IPS DF 6.9 (cell line): ENCODE measurements around the gene VAV2.

Source experiments
- DNase-seq: peaks from one replicate; pipeline ENCODE4 v3.0.0-alpha.2; 2013; ENCODE audit warnings: low read depth, low spot score
- H3K27ac ChIP-seq: one replicate; pipeline ENCODE4 v1.5.1; 2013; ENCODE audit warnings: low read length, control low read depth
- H3K27me3 ChIP-seq: 2 replicates; pipeline ENCODE4 v1.6.1; 2013; ENCODE audit warnings: mild to moderate bottlenecking, low read length; ENCODE audit not compliant: control insufficient read depth, insufficient read depth
- H3K36me3 ChIP-seq: 2 replicates; pipeline ENCODE4 v1.6.1; 2013; ENCODE audit warnings: low read length; ENCODE audit not compliant: control insufficient read depth, insufficient read depth
- H3K4me1 ChIP-seq: 2 replicates; pipeline ENCODE4 v1.6.1; 2013; ENCODE audit warnings: low read length; ENCODE audit not compliant: control insufficient read depth, insufficient read depth
- H3K4me3 ChIP-seq: 2 replicates; pipeline ENCODE4 v1.5.1; 2013; ENCODE audit warnings: mild to moderate bottlenecking, low read length
- H3K9me3 ChIP-seq: 2 replicates; pipeline ENCODE4 v1.6.1; 2013; ENCODE audit warnings: low read length, inconsistent platforms; ENCODE audit not compliant: control insufficient read depth, insufficient read depth
- WGBS: extraction: QIAGEN DNeasy Blood & Tissue Kit; methylation state at CpG from one replicate; pipeline ENCODE4 v1.1.7; 2013; ENCODE audit warnings: mixed read lengths, missing lambda C conversion rate; ENCODE audit not compliant: insufficient read length, insufficient coverage; 5-methylcytosine and 5-hydroxymethylcytosine counted together

The VAV2 gene

DNA sequence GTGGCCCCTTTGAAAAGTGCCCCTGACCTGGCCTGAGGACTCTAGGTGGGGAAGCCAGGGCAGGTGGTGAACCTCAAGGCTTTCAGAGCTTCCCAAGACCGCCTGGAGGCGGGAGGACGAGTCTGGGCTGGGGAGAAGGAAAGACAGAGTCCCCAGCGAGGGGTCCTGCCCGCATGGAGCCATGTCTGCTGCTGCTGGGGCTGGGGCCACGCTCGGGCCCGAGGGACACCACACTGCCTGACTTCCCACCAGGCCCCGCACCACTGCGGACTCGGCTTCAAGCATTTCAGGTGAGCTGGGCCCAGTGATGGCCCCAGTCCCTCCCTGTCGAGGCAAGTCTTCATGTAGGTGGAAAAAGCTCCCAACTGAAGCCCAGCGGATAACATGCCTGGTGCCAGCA lies 191.9 kb downstream of the VAV2 start:
- H3K36me3 ChIP-seq: no peaks in the 10 kb centered on the region; the same call in 1 of the 2 replicates
- no CpG with 5 or more reads among the region's 13 CpGs for WGBS
- H3K9me3 ChIP-seq: no peaks in the 10 kb centered on the region
- DNase-seq: no peak
- no peak overlapping the region for H3K4me3 ChIP-seq
- no peaks in the 10 kb centered on the region for H3K27me3 ChIP-seq
- H3K4me1 ChIP-seq: no peaks in the 10 kb centered on the region
- no peak overlapping the region for H3K27ac ChIP-seq

DNA sequence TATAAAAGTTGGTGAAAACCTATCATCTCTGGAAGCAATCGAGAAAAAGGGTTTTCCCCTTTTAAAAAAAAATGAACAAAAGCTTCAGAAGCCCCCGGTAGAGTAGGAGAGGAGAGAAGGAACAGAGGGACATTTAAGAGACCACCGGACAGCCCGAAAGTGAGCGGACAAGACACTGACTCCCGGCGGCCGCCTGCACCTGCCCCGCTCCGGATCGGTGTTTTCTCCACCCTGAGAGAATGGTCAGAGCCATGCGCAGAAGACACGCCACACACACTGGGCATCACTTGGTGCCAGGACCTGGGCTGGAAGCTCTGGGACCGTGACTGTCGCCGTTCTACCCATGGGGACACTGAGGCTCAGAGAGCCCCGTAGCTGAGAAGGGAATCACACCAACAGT lies 192.4 kb downstream of the VAV2 start:
- Histone ChIP-seq H3K27ac (no peak overlapping the region), H3K4me1 (no peaks in the 10 kb centered on the region), H3K9me3 (no peaks in the 10 kb centered on the region), H3K27me3 (no peaks in the 10 kb centered on the region), H3K36me3 (no peaks in the 10 kb centered on the region; the same call in 1 of the 2 replicates), H3K4me3 (no peak overlapping the region)
- DNase-seq: no peak
- no CpG with 5 or more reads among the region's 17 CpGs for WGBS

- no peak overlapping the region for H3K27ac ChIP-seq
- no peaks in the 10 kb centered on the region; the same call in 1 of the 2 replicates for H3K36me3 ChIP-seq
- H3K27me3 ChIP-seq: no peaks in the 10 kb centered on the region
- H3K4me3 ChIP-seq: no peak overlapping the region
- H3K4me1 ChIP-seq: no peaks in the 10 kb centered on the region
- no CpG with 5 or more reads among the region's 11 CpGs for WGBS
- no peaks in the 10 kb centered on the region for H3K9me3 ChIP-seq
- DNase-seq: no peak
Observed at GRCh38 chr9:133799106-133799505, 193.0 kb downstream of the VAV2 start.

DNA sequence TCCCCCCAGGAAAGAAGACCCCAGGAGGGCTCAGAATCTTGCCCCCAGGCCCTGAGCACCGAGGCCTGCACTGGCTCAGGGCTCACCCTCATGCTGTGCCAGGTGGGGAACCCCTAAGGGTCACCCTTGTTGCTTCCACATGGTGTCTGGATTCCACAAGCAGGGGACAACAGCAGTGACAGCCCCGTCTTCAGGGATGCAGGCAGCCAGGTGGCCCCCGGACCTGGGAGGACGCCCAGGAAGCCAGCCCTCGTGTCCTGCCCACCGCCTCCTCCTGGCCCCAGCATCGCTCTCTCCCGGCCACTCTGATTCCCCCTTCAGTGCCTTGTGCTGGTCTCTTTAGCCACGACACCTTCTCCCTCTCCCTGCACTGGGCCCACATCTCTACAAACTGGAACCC lies 194.0 kb downstream of the VAV2 start:
- Histone ChIP-seq H3K36me3 (peaks cover 3% of the 10 kb centered on the region; the same call in 1 of the 2 replicates), H3K27ac (no peak overlapping the region), H3K4me1 (0 out of 2 replicates have a peak, but pooled peaks cover 1% of the 10 kb centered on the region), H3K9me3 (no peaks in the 10 kb centered on the region), H3K27me3 (no peaks in the 10 kb centered on the region), H3K4me3 (no peak overlapping the region)
- no CpG with 5 or more reads among the region's 9 CpGs for WGBS
- DNase-seq: no peak

GRCh38 chr9:133797406-133798105 lies 194.6 kb downstream of the VAV2 start:
- no peak for DNase-seq
- Histone ChIP-seq H3K36me3 (peaks cover 3% of the 10 kb centered on the region; the same call in 1 of the 2 replicates), H3K4me1 (0 out of 2 replicates have a peak, but pooled peaks cover 1% of the 10 kb centered on the region), H3K9me3 (no peaks in the 10 kb centered on the region), H3K27me3 (no peaks in the 10 kb centered on the region), H3K27ac (no peak overlapping the region), H3K4me3 (no peak overlapping the region)
- no CpG with 5 or more reads among the region's 22 CpGs for WGBS

DNA sequence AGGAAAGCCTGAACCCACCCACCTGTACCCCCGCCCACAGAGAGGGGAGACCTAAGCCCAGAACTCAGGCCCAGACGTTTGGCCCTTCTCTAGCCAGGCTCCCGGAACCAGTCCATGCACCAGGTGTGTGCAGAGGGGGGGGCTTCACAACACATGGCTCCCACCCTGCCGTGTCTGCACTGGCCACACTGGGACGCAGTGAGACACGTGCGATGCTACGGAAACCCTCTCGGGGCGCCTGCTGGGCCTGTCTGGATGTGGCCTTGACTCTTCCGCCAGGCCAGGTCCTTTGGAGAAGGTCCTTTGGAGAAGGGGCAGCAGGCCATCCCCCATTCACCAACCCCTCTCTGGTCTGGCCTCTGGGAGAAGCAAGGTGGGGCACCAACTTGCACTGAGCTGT lies 195.6 kb downstream of the VAV2 start:
- H3K9me3 ChIP-seq: no peaks in the 10 kb centered on the region
- H3K27me3 ChIP-seq: no peaks in the 10 kb centered on the region
- peaks cover 3% of the 10 kb centered on the region; the same call in 1 of the 2 replicates for H3K36me3 ChIP-seq
- no peak for DNase-seq
- WGBS: no CpG with 5 or more reads among the region's 11 CpGs
- no peak overlapping the region for H3K27ac ChIP-seq
- 0 out of 2 replicates have a peak, but pooled peaks cover 1% of the 10 kb centered on the region for H3K4me1 ChIP-seq
- no peak overlapping the region for H3K4me3 ChIP-seq

DNA sequence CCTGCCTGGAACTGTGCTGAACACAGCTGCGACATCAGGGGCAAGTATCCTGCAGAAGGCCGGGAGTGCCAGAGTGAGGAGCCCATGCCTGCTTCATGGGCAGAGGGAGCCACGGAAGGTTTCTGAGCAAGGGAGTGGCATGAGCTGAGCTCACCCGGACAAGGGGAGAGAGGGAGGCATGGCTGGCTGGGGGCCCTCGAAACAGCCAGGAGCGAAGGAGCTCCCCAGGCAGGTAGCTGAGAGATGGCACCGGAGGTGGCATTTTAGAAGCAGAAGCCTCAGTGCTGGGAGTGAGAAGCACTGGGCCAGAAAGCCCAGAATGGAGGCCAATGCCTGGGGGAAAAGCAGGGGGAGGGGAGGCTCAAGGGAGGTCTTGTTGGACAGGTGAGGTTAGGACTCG lies 197.1 kb downstream of the VAV2 start:
- no peak for DNase-seq
- Histone ChIP-seq H3K4me3 (no peak overlapping the region), H3K36me3 (peaks cover 3% of the 10 kb centered on the region; the same call in 1 of the 2 replicates), H3K9me3 (no peaks in the 10 kb centered on the region), H3K4me1 (0 out of 2 replicates have a peak, but pooled peaks cover 1% of the 10 kb centered on the region), H3K27ac (no peak overlapping the region), H3K27me3 (no peaks in the 10 kb centered on the region)
- WGBS: no CpG with 5 or more reads among the region's 8 CpGs

- no peaks in the 10 kb centered on the region for H3K27me3 ChIP-seq
- no peak overlapping the region for H3K4me3 ChIP-seq
- 0 out of 2 replicates have a peak, but pooled peaks cover 1% of the 10 kb centered on the region for H3K4me1 ChIP-seq
- no peaks in the 10 kb centered on the region for H3K9me3 ChIP-seq
- peaks cover 3% of the 10 kb centered on the region; the same call in 1 of the 2 replicates for H3K36me3 ChIP-seq
- no peak for DNase-seq
- no CpG with 5 or more reads among the region's 27 CpGs for WGBS
- H3K27ac ChIP-seq: no peak overlapping the region
Observed at GRCh38 chr9:133794016-133794760, 197.9 kb downstream of the VAV2 start.

DNA sequence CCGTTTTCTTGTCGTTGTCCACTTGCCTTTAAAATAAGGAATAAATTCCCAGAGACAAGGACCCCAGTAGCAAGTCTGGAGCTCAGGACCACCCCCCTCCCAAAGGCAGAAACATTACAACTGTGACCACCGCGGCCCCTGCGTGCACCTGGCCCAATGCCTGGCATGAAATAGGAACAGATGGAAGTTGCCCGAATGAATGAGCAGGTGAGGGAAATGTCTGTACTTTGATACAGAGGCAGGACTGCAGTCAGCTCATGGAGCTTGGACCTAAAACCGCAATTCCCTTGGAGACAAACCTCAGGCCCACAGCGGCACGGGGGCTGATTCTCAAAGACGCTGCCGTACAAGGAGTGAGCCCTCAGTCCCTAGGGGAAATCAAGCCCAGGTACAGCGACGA lies 198.7 kb downstream of the VAV2 start:
- no peak overlapping the region for H3K4me3 ChIP-seq
- no peaks in the 10 kb centered on the region for H3K27me3 ChIP-seq
- DNase-seq: no peak
- no peaks in the 10 kb centered on the region for H3K9me3 ChIP-seq
- no peak overlapping the region for H3K27ac ChIP-seq
- WGBS: no CpG with 5 or more reads among the region's 13 CpGs
- 0 out of 2 replicates have a peak, but pooled peaks cover 1% of the 10 kb centered on the region for H3K4me1 ChIP-seq
- H3K36me3 ChIP-seq: peaks cover 3% of the 10 kb centered on the region; the same call in 1 of the 2 replicates

- Histone ChIP-seq H3K4me3 (no peak overlapping the region), H3K27ac (no peak overlapping the region), H3K9me3 (no peaks in the 10 kb centered on the region), H3K4me1 (peaks cover 1% of the 10 kb centered on the region; the same call in 1 of the 2 replicates), H3K36me3 (peaks cover 3% of the 10 kb centered on the region; the same call in 1 of the 2 replicates), H3K27me3 (no peaks in the 10 kb centered on the region)
- WGBS: no CpG with 5 or more reads among the region's 22 CpGs
- DNase-seq: peak; percentile 31
Observed at GRCh38 chr9:133792721-133793470, 199.2 kb downstream of the VAV2 start.
